Mesodermal cell (in vitro differentiated cells): Measurements from ENCODE around the gene MRPL43.

ENCODE experiments used
- H3K27ac ChIP-seq: 2 replicates; pipeline ENCODE4 v1.7.0; 2013; ENCODE audit warnings: mild to moderate bottlenecking, low read depth, low read length, moderate library complexity; ENCODE audit not compliant: severe bottlenecking
- H3K36me3 ChIP-seq: 2 replicates; pipeline ENCODE4 v1.7.1; 2013; ENCODE audit warnings: mild to moderate bottlenecking, low read length, moderate library complexity; ENCODE audit not compliant: control insufficient read depth, insufficient read depth
- H3K4me1 ChIP-seq: one replicate; pipeline ENCODE4 v1.7.1; 2013; ENCODE audit warnings: mild to moderate bottlenecking, low read length; ENCODE audit not compliant: insufficient read depth, control insufficient read depth, poor library complexity, severe bottlenecking
- H3K4me3 ChIP-seq: 2 replicates; pipeline ENCODE4 v1.7.0; 2013; ENCODE audit warnings: low read length, control low read depth, mild to moderate bottlenecking; ENCODE audit not compliant: insufficient read depth, poor library complexity, severe bottlenecking; ENCODE audit errors: extremely low read depth
- H3K9me3 ChIP-seq: 2 replicates; pipeline ENCODE4 v1.7.1; 2013; ENCODE audit warnings: mild to moderate bottlenecking, low read length, moderate library complexity; ENCODE audit not compliant: control insufficient read depth
- WGBS, 2 experiments: methylation state at CpG; one replicate each; pipeline ENCODE4 v1.1.5; 2013; ENCODE audit warnings: missing lambda C conversion rate in 2 of 2; ENCODE audit not compliant: insufficient coverage in 2 of 2; 5-methylcytosine and 5-hydroxymethylcytosine counted together

Gene MRPL43

GRCh38 chr10:100962351-100963080 is 24.8 kb downstream of the MRPL43 start:
- Histone ChIP-seq H3K4me1 (no peaks in the 10 kb centered on the region), H3K4me3 (no peak overlapping the region), H3K36me3 (peaks cover 62% of the 10 kb centered on the region), H3K27ac (no peak overlapping the region), H3K9me3 (no peaks in the 10 kb centered on the region)
- 100% methylated on average over 1 of the region's 4 CpGs; no CpG with 5 or more reads in 1 of the 2 experiments for WGBS, 2 experiments

GRCh38 chr10:100960251-100960650 is 27.0 kb downstream of the MRPL43 start:
- no peaks in the 10 kb centered on the region for H3K4me1 ChIP-seq
- no peak overlapping the region for H3K4me3 ChIP-seq
- H3K27ac ChIP-seq: no peak overlapping the region
- H3K36me3 ChIP-seq: peaks cover 68% of the 10 kb centered on the region
- H3K9me3 ChIP-seq: no peaks in the 10 kb centered on the region

- Histone ChIP-seq H3K27ac (no peak overlapping the region), H3K4me1 (no peaks in the 10 kb centered on the region), H3K9me3 (no peaks in the 10 kb centered on the region), H3K4me3 (no peak overlapping the region), H3K36me3 (peaks cover 78% of the 10 kb centered on the region)
- 95% methylated on average over 2 of the region's 3 CpGs; no CpG with 5 or more reads in 1 of the 2 experiments for WGBS, 2 experiments
Measured at GRCh38 chr10:100948916-100949315, 38.4 kb downstream of the MRPL43 start.

DNA sequence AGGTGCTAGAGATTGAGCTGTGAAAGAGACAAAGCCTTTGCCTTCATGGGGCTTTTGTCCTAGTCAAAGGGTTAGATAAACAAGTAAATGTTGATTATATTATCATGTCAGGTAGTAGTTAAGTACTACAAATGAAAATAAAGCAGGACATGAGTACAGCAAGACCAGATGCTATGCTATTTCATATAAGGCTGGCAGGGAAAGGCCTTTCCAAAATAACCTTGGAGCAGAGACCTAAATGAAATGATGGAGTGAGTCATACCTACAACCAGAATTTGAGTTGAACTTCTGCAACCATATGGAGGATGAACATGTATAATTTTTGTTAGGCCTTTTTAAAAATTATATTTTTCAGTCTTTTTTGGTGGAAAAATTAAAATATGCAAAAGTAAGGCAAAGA is 41.5 kb downstream of the MRPL43 start:
- Histone ChIP-seq H3K36me3 (peaks cover 81% of the 10 kb centered on the region), H3K9me3 (no peaks in the 10 kb centered on the region), H3K4me3 (no peak overlapping the region)

DNA sequence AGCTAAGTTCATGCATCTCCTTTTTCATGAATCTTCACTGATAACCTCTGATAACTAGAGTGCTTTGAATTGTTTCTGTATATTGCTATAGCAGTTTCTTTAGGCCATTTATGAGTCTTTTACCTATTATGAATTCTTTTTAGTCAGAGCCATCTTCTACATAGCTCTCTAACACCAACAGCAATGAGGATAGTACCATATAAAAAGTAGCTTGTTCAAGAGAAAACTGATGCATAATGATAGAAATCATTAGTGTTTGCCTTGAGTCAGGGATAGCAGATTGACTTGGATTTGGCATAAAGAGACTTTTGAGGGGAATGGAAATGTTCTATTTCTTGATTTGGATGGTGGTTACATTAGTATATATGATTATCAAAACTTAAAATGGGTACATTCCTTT is 43.8 kb downstream of the MRPL43 start:
- Histone ChIP-seq H3K27ac (no peak overlapping the region), H3K4me3 (no peak overlapping the region), H3K4me1 (no peaks in the 10 kb centered on the region), H3K9me3 (no peaks in the 10 kb centered on the region), H3K36me3 (peaks cover 76% of the 10 kb centered on the region)

More for the DNA sequence above, 41.5 kb downstream of the MRPL43 start:
- Histone ChIP-seq H3K27ac (no peak overlapping the region), H3K4me1 (no peaks in the 10 kb centered on the region)

GRCh38 chr10:100942229-100942628 is 45.1 kb downstream of the MRPL43 start:
- WGBS, 2 experiments: 100% methylated on average over 1 of the region's 3 CpGs; no CpG with 5 or more reads in 1 of the 2 experiments
- peaks cover 76% of the 10 kb centered on the region for H3K36me3 ChIP-seq
- H3K9me3 ChIP-seq: no peaks in the 10 kb centered on the region
- no peaks in the 10 kb centered on the region for H3K4me1 ChIP-seq
- H3K4me3 ChIP-seq: no peak overlapping the region
- H3K27ac ChIP-seq: no peak overlapping the region

- Histone ChIP-seq H3K4me1 (no peaks in the 10 kb centered on the region), H3K9me3 (no peaks in the 10 kb centered on the region), H3K36me3 (peaks cover 78% of the 10 kb centered on the region), H3K27ac (no peak overlapping the region), H3K4me3 (no peak overlapping the region)
Measured at GRCh38 chr10:100939763-100940344, 47.4 kb downstream of the MRPL43 start.
